GM12801 (cell line): ENCODE measurements around the gene NPB.

Source experiments
- CTCF ChIP-seq: IDR thresholded peaks from one replicate; pipeline ENCODE4 v1.5.1; 2011; ENCODE audit warnings: control low read depth; ENCODE audit not compliant: insufficient read length; ENCODE audit errors: extremely low read depth

NPB gene

GRCh38 chr17:81924557-81925532 lies 22.8 kb downstream of the NPB start:
- no peak for TF ChIP-seq CTCF

GRCh38 chr17:81925860-81926450 lies 23.9 kb downstream of the NPB start:
- TF ChIP-seq CTCF, result no peak

GRCh38 chr17:81926451-81927151 lies 24.6 kb downstream of the NPB start:
- TF ChIP-seq CTCF, result no peak

- TF ChIP-seq CTCF, result no peak
Measured at GRCh38 chr17:81927152-81927652, 25.2 kb downstream of the NPB start.

- TF ChIP-seq CTCF, result no peak
Measured at GRCh38 chr17:81927653-81928543, 25.9 kb downstream of the NPB start, which contains the start of gene MAFG. MAFG (minus strand) TSS chr17:81927735; CDS start chr17:81923185, 4,550 bp downstream.

- TF ChIP-seq CTCF, result no peak
Measured at GRCh38 chr17:81928544-81929252, 26.7 kb downstream of the NPB start.
